Measurements from ENCODE around the gene CHMP5. TPM values are rescaled to one million over a fixed set of nuclear protein-coding genes. Genes with fewer than 3 reads are reported as not detected.

Gene CHMP5
- total and polyA plus RNA-seq, 10 of the 15 experiments (the other 5 are each of a cell fraction or from before 2014, with no cell fraction given) = 40.3 to 179 (median 78.6) TPM

DNA sequence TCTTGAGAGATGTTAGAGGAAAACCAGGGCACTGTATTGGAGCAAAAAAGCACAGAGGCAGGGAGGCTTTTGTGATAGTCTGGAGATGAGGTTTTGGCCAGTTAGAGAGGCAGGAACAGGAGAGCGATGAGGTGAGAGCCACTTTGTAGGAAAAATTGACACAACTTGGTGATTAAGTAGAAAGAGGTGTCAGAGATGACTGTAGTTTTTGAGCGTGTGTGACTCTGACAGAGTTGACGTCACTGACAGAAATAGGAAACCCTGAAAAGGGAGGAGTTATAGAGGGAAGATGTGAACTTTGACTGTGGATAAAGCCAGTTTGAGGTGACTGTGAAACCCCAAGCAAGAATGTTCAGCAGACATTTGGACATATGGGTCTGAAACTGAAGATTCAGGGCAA lies 41.2 kb downstream of the CHMP5 start:
- 32% methylated on average over 3 of the region's 3 CpGs for whole genome bisulfite sequencing (ENCODE audit: insufficient coverage, insufficient replicate concordance, low lambda C conversion rate, missing lambda C conversion rate)
- Histone ChIP-seq H3K4me1 (ENCODE audit: control insufficient read depth, insufficient read depth, low read length) (peaks cover 15% of the 10 kb centered on the region), H3K27me3 (replicated peaks in 1 of 2; ENCODE audit: control insufficient read depth in 2 of 2, insufficient read depth in 2 of 2, low read length in 1 of 2) (no peaks in the 10 kb centered on the region), H3K9me3 (replicated peaks; ENCODE audit: control insufficient read depth, insufficient read depth, low read length) (no peaks in the 10 kb centered on the region), H3K9ac (ENCODE audit: control insufficient read depth, insufficient read depth, low read length) (no peak overlapping the region), H4K20me1 (ENCODE audit: control insufficient read depth, insufficient read depth) (no peaks in the 10 kb centered on the region), H3K79me2 (ENCODE audit: control insufficient read depth, insufficient read depth, low read length) (peaks cover 2% of the 10 kb centered on the region), H3K4me2 (ENCODE audit: control insufficient read depth, insufficient read depth) (no peak overlapping the region), H3K27ac (ENCODE audit: control insufficient read depth, insufficient read depth) (no peak overlapping the region), H3K36me3 (ENCODE audit: control insufficient read depth in 2 of 2, insufficient read depth in 2 of 2, low read length in 1 of 2) (peaks cover 14 to 53% of the 10 kb centered on the region in 2 experiments), H2AFZ (ENCODE audit: control insufficient read depth, low read depth, low read length) (no peak overlapping the region), H3K4me3 (no peak overlapping the region)
- ATAC-seq = no peak
- in situ Hi-C loops (cut with MboI) (no loop called here), intact Hi-C loops (cut with micrococcal nuclease; ENCODE audit: unreplicated experiment) (no loop called here)
- BruUV-seq (replicated peaks) = no TSS peak
- RAD21 ChIA-PET (ENCODE audit: unreplicated experiment) = no interaction called here
- no peak for FAIRE-seq
- no peak for DNase-seq (ENCODE audit: low read depth, low spot score)
- SMC1A ChIA-PET (ENCODE audit: uncharacterized antibody, unreplicated experiment) = no interaction called here
- CTCF ChIA-PET = no interaction called here
- POLR2A ChIA-PET = no interaction called here
- TF ChIP-seq LARP7 (IDR thresholded peaks at IDR 0.05) (no peak), CREM (IDR thresholded peaks at IDR 0.05; ENCODE audit: low read depth) (peak; percentile 36; the same call in 1 of the 2 replicates), SMAD1 (IDR thresholded peaks at IDR 0.05; ENCODE audit: low read depth, partially characterized antibody) (no peak), CREB1 (IDR thresholded peaks at IDR 0.05; ENCODE audit: low read depth) (peak; percentile 86)
- TF ChIP-seq, protein P1, sequence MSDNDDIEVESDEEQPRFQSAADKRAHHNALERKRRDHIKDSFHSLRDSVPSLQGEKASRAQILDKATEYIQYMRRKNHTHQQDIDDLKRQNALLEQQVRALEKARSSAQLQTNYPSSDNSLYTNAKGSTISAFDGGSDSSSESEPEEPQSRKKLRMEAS (IDR thresholded peaks at IDR 0.05; ENCODE audit: low read depth, low read length) = no peak
- TF ChIP-seq, protein P2, sequence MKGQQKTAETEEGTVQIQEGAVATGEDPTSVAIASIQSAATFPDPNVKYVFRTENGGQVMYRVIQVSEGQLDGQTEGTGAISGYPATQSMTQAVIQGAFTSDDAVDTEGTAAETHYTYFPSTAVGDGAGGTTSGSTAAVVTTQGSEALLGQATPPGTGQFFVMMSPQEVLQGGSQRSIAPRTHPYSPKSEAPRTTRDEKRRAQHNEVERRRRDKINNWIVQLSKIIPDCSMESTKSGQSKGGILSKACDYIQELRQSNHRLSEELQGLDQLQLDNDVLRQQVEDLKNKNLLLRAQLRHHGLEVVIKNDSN (IDR thresholded peaks at IDR 0.05; ENCODE audit: borderline replicate concordance, extremely low read length, insufficient read depth, low read depth, low read length) = no peak

GRCh38 chr9:33307067-33307466 lies 42.2 kb downstream of the CHMP5 start:
- no peak overlapping the region for H3K27ac ChIP-seq (ENCODE audit: control insufficient read depth, insufficient read depth)
- no peak for DNase-seq (ENCODE audit: low read depth, low spot score)
- no peak for ATAC-seq
- no peaks in the 10 kb centered on the region for H3K9me3 ChIP-seq (replicated peaks; ENCODE audit: control insufficient read depth, insufficient read depth, low read length)
- peaks cover 2% of the 10 kb centered on the region for H3K79me2 ChIP-seq (ENCODE audit: control insufficient read depth, insufficient read depth, low read length)
- intact Hi-C loops (cut with micrococcal nuclease; ENCODE audit: unreplicated experiment) (no loop called here), in situ Hi-C loops (cut with MboI) (no loop called here)
- no peak overlapping the region for H3K4me2 ChIP-seq (ENCODE audit: control insufficient read depth, insufficient read depth)
- FAIRE-seq = no peak
- SMC1A ChIA-PET (ENCODE audit: uncharacterized antibody, unreplicated experiment) = no interaction called here
- POLR2A ChIA-PET = no interaction called here
- BruUV-seq (replicated peaks) = no TSS peak
- no peak overlapping the region for H3K9ac ChIP-seq (ENCODE audit: control insufficient read depth, insufficient read depth, low read length)
- no peaks in the 10 kb centered on the region for H3K27me3 ChIP-seq (replicated peaks in 1 of 2; ENCODE audit: control insufficient read depth in 2 of 2, insufficient read depth in 2 of 2, low read length in 1 of 2)
- no peak overlapping the region for H3K4me3 ChIP-seq
- H2AFZ ChIP-seq (ENCODE audit: control insufficient read depth, low read depth, low read length) = no peak overlapping the region
- peaks cover 14 to 52% of the 10 kb centered on the region in 2 experiments for H3K36me3 ChIP-seq (ENCODE audit: control insufficient read depth in 2 of 2, insufficient read depth in 2 of 2, low read length in 1 of 2)
- 95% methylated on average over 1 of the region's 1 CpG for WGBS (ENCODE audit: insufficient coverage, insufficient replicate concordance, low lambda C conversion rate, missing lambda C conversion rate)
- peaks cover 15% of the 10 kb centered on the region for H3K4me1 ChIP-seq (ENCODE audit: control insufficient read depth, insufficient read depth, low read length)
- RAD21 ChIA-PET (ENCODE audit: unreplicated experiment) = no interaction called here
- H4K20me1 ChIP-seq (ENCODE audit: control insufficient read depth, insufficient read depth) = no peaks in the 10 kb centered on the region
- CTCF ChIA-PET = interaction anchor here (1.0 to 1.2 kb wide), 2 partner anchors 10 to 73 kb away, joined by 3 read pairs; no protein-coding TSS in a partner anchor
- TF ChIP-seq SIX5 (IDR thresholded peaks at IDR 0.05; ENCODE audit: low read depth, low read length, severe bottlenecking) = no peak
- TF ChIP-seq, protein P3, sequence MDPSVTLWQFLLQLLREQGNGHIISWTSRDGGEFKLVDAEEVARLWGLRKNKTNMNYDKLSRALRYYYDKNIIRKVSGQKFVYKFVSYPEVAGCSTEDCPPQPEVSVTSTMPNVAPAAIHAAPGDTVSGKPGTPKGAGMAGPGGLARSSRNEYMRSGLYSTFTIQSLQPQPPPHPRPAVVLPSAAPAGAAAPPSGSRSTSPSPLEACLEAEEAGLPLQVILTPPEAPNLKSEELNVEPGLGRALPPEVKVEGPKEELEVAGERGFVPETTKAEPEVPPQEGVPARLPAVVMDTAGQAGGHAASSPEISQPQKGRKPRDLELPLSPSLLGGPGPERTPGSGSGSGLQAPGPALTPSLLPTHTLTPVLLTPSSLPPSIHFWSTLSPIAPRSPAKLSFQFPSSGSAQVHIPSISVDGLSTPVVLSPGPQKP (IDR thresholded peaks at IDR 0.05; ENCODE audit: low read depth, low read length) = no peak
- no peak for TF ChIP-seq NRF1 (conservative IDR thresholded peaks at IDR 0.05; ENCODE audit: low read depth, low read length)
- TF ChIP-seq RCOR1 (conservative IDR thresholded peaks at IDR 0.05; ENCODE audit: low read depth, low read length) = no peak
- TF ChIP-seq NR2F1 (conservative IDR thresholded peaks at IDR 0.05) = no peak
- TF ChIP-seq ZNF24 (IDR thresholded peaks at IDR 0.05) = no peak
- no peak for TF ChIP-seq ETV6 (conservative IDR thresholded peaks at IDR 0.05 in 1 of 2, IDR thresholded peaks at IDR 0.05 in 1 of 2; ENCODE audit: borderline replicate concordance in 1 of 2, low read depth in 1 of 2)
- TF ChIP-seq SUPT20H (IDR thresholded peaks at IDR 0.05; ENCODE audit: borderline replicate concordance, control insufficient read depth, low read depth, low read length) = no peak
- TF ChIP-seq SREBF2 (IDR thresholded peaks at IDR 0.05; ENCODE audit: low read length) = no peak
- no peak for TF ChIP-seq KLF5 (IDR thresholded peaks at IDR 0.05; ENCODE audit: partially characterized antibody)
- TF ChIP-seq TCF12 (IDR thresholded peaks at IDR 0.05; ENCODE audit: low read depth, low read length) = no peak
- no peak for TF ChIP-seq PML (IDR thresholded peaks at IDR 0.05; ENCODE audit: low read length)
- TF ChIP-seq NBN (IDR thresholded peaks at IDR 0.05) = no peak
